ENCODE measurements around the gene DESI2.

Gene DESI2

DNA sequence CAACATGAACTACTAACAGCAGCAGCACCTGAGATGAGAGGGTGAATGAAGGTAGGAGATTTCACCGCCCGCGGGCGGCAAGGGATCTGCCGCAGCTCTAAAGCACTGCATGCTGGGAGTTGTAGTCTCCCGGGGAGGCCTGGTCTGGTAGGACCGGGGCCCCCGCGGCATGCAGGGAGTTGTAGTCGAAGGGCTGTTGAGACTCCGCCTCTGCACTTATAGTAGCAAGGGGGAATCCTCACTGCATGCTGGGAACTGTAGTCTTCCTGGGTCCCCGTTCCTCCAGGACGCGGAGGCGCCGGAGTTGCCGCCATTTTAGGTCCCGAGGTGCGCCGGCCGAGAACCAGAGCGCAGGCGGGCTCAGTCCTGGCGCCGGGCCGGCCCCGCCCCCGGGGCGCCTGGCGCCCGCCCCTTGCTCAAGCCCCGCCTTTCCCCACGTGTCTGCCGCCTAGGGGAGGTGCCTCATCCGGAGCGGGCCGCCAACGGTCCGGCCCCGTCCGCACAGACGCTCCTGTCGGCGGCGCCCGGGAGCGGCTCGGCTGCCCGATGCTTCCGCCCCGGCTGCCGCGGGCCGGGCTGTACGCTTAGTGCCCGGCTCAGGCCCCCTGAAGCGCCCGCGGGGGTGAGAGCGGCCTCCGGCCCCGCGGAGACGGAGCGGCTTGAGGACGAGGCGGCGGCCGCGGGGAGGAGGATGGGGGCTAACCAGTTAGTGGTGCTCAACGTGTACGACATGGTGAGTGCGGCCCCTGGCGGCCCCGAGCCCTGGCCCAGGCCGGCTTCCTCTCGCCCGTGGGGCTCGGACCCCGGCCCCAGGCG is at the start of gene DESI2:
Gene DESI2, plus strand, starts transcription at position 504 of the 816 bp plus-strand sequence. Its CDS starts 188 bp downstream, at position 692.
- DNase-seq: peak; percentile 98

DNA sequence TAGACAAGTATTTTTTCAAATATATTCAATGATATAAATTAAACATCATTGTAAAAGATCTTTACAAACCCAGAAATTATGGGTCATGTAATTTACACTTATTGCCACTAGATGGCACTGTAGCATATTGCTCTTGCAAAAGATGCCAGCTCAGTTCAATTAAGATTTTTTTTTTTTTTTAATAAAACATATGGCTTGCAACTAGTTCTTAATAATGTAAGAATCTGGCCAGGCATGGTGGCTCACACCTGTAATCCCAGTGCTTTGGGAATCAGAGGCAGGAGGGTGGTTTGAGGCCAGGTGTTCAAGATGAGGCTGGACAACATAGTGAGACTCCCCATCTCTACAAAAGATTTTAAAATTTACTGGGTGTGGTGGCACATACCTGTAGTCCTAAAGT is 49.4 kb upstream of the DESI2 start:
- DNase-seq: peak; percentile 20

DNA sequence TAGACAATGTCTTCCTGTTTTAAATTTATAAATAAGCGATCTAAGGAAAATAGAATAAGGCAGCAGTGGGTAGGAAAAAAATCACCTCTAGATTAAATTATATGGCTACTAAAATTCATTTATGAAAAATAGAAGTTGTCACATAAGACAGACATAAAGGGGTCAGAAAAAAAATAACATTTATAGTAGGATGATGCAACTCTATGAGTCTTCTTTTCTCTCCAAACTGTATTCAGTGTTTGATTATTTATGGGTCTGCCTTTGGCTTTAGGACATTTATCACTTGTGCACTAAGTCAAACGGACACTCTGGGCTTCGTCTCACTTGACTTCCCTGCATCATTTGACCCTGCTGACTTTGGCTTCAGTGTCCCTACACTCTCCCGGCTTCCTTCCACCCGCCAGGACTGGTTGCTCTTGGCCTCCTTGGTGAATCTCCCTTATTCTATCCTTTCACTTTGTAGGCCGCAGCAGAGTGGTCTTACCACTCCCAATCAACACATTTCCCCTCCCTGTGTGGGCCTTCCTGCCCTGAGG is 47.0 kb upstream of the DESI2 start:
- no peak for DNase-seq

- DNase-seq: no peak
Measured at GRCh38 chr1:244614113-244614836, 38.7 kb upstream of the DESI2 start.

- no peak for DNase-seq
Measured at GRCh38 chr1:244614879-244615278, 38.0 kb upstream of the DESI2 start.

GRCh38 chr1:244615301-244615700 is 37.6 kb upstream of the DESI2 start:
- no peak for DNase-seq

- no peak for DNase-seq
Measured at GRCh38 chr1:244626709-244627108, 26.2 kb upstream of the DESI2 start.

GRCh38 chr1:244628789-244629188 is 24.1 kb upstream of the DESI2 start:
- no peak for DNase-seq

DNA sequence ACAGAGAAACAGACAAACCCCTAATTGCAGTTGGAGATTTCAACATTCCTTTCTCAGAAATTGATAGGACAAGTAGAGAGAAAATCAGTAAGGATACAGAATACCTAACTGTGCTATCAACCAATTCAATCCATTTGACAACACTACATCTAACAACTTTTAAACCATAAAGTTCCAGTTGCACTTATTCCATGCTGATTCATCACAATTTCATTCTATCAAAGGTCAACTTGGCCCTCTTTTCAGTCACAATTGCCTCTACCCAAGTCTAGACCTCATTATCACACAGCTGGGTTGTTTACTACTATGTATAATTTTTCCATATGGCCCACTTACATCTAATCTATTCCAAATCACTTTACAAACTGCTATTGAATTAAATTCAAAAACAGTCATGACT is 19.8 kb upstream of the DESI2 start:
- DNase-seq: no peak

DNA sequence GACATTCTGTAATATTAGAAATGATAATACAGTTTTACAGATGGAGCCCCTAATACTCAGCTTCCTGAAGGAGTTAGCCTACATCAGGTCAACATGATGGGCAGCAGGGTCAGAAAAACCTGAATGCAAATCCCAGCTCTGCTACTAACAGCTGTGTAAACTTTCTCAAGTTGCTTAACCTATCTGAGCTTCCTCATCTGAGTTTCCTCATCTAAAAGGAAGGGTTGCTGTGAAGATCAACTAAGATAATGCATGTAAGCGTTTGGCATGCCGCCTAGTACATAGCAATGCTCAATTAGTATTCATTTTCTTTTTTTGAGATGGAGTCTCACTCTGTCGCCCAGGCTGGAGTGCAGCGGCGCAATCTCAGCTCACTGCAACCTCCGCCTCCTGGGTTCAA is 18.4 kb upstream of the DESI2 start:
- no peak for DNase-seq

GRCh38 chr1:244636488-244637259 is 16.3 kb upstream of the DESI2 start:
- DNase-seq: no peak

DNA sequence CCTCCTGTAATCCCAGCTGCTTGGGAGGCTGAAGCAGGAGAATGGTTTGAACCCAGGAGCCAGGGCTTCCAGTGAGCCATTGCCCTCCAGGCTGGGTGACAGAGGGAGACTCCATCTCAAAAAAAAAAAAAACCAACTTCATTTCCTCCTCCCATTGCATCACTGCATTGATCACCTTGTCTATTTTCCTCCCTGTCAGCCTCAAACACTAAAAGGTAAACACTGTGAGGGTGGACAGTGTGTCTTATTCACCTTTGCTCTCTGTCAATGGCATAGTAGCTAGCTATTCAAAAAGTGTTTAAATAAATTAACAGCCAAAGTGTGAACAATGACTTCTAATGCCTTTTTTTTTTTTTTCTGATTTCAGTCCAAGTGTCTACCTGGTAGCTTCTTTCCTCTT is 13.4 kb upstream of the DESI2 start:
- DNase-seq: no peak

DNA sequence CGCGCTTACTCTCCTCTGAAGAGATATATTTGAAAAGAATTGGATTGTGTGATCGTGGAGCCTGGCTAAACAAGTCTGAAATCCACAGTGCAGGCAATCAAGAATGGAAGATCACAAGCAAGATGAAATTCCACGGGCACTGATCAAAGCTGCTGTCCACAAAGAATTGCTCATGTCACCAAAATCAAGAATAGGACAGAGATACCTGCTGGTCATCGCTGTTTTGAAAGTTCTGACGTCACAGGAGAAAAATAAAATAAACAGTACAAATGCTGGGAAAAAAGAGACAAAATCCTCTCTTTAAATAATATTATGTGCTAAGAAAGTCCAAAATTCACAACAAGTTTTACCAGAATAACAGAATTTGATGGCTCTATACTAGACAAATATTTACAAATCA is 12.0 kb upstream of the DESI2 start:
- no peak for DNase-seq

GRCh38 chr1:244642526-244642925 is 10.4 kb upstream of the DESI2 start:
- no peak for DNase-seq

- DNase-seq: no peak
Measured at GRCh38 chr1:244642988-244643387, 9.9 kb upstream of the DESI2 start.

DNA sequence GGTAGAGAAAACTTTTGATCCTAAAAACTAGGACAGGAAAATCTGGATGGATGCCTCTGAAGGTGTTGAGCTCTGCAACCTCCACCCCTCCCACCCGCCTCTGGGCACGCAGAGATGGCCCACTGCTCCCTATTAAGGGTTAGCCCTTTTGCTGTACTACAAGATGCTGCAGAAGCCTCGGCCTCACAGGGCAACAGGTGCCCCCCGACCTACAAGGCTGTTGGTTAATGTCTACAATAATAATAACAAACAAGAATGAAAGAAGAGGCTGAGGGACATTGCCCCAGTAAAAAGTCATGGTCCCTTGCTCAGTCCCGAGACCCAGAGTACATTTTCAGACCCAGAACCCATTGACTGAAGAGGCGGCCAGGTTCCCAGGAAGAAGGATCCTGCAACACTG is 7.5 kb upstream of the DESI2 start:
- DNase-seq: no peak

DNA sequence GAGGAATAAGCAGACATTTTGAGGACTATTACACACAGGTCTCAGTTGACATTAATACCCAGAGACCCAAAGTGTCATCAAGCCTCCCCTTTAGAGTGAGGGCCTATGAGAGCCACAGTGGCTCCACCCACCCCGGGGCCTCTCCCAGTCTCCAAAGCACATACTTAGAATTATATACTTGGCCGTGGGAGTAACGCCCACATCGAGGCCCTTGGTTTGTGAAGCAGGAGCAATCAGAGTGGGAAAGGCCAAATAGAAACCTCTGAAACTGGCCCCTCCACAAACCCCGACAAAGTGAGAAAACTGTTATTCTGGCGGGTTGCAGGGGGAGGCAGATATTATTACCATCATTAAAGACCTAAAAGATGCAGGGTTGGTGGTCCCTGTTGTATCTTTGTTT is 7.0 kb upstream of the DESI2 start:
- no peak for DNase-seq

- DNase-seq: no peak
Measured at GRCh38 chr1:244647819-244648218, 5.1 kb upstream of the DESI2 start.

- DNase-seq: no peak
Measured at GRCh38 chr1:244651956-244652622, 837 bp upstream of the DESI2 start.

DNA sequence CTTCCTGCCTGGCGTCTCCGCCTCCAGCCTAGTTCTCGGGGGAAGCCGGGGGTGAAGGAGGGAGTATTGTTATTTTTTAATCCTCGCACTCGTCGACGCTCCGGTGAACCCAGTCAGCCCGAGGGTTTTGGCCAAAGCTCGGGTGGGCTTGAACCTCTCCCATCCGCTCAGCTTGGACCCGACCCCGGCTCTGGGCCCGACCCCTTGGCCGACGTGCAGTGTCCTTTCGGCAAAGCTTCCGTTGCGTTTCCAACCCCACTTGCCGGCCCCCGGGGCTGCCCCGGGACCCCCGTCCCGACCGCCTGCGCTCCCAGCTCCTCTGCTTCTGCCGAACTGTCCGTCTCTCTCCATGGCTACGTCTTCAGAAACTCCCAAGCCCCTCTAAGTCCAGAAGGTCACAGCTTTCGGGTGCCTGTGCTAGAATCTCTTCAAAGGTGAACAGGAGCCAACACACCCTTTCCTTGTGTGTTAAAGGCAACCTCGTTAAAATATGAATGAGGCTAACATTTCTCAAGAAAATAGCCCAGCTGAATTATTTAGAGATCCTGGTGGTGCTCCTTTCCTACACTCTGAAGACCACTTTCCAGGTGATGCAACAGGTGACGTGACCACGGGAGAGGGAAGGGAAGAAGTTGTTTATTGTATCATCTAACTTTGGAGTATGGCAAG is 647 bp downstream of the DESI2 start:
- DNase-seq: no peak

GRCh38 chr1:244654108-244655038 is 1.4 kb downstream of the DESI2 start:
- DNase-seq: no peak
